Fibroblast of the aortic adventitia (primary cell): Measurements from ENCODE around the gene TFF2. TPM values are rescaled to one million over a fixed set of nuclear protein-coding genes. Genes with fewer than 3 reads are reported as not detected.

ENCODE experiments used
- DNase-seq: peaks from one replicate; pipeline ENCODE4 v3.0.0-alpha.2; 2010; ENCODE audit warnings: low read depth
- H3K4me3 ChIP-seq: 2 replicates; pipeline ENCODE4 v1.5.1; 2011; ENCODE audit warnings: low read depth, mild to moderate bottlenecking, control low read depth, low read length, moderate library complexity
- total RNA-seq: library from RNA; depleted of rRNA; stranded (reverse); fragments of >200 nt; gene quantifications from 2 replicates; pipeline ENCODE4 v1.2.3, GENCODE V29; 2012; ENCODE audit warnings: low replicate concordance
- TF ChIP-seq, protein P1 (sequence below): IDR thresholded peaks from 2 replicates; pipeline ENCODE4 v1.5.1; 2011; ENCODE audit warnings: mild to moderate bottlenecking, low read length, control low read depth, inconsistent platforms; ENCODE audit not compliant: insufficient read depth

TFF2 gene
- total RNA-seq, 1 donor, result not detected

DNA sequence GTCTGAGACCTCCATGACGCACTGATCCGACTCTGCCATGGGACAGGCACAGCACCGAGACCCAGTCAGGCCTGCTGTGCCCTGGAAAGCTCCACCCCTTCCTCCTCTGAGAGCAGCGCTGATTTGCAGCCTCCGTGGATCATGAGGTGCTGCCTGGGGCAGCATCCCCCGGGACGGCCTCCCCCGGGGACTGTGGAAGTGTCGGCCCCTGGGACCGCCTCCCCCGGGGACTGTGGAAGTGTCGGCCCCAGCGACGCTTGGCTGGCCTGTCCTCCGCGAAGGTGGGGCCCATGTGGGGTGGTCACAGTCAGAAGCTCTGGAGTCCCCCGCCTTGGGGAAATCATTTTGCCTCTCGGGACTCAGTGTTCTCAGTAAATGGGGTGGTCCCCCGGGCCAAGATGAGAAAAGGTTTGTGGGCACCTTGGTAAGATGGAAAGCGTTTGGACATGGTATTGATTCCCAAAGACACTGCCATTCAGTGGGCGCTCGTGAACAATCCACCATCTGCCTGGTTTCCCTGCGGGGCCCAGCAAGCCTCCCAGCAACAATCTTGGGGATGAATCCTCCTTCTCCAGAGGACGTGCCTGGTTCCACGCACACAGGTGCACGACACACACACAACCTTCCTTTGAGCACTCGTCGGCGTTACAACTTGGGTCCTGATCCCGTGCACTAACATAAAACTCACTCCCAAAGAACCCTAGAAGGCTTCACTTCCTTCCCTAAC, 3.0 kb downstream of the TFF2 start:
- no peak for DNase-seq

DNA sequence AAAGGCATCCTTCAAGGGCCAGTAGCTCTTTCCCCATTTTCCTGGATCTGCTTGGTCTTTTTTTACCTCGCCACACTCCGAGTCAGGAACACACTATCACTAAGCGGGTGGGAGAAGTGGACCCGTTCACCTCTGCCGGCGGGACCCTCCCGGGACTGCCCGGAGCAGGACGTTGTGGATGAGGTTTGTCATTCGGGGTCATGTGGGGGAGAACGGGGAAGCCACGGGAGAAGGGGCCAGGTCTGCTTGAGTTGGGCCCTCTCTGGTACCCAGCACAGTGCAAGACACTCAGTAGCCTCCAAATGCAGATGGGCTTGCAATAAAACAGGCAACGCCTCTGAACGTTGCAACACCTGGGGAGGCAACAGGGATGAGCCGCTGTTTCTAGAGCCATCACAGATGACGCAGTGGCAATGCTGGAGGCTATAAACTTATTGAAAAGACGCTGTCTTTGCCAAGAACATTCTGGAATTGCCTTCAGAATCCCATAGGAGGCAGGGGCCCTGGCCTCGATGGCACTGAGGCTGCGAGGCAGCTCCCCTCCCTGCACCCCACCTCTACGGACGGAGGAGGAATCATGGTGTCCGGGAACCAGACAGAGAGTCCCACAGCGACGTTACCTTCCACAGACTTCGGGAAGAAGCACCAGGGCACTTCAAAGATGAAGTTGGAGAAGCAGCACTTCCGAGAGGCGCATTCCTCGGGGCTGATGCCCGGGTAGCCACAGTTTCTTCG, 3.8 kb downstream of the TFF2 start:
- TF ChIP-seq, protein P1, sequence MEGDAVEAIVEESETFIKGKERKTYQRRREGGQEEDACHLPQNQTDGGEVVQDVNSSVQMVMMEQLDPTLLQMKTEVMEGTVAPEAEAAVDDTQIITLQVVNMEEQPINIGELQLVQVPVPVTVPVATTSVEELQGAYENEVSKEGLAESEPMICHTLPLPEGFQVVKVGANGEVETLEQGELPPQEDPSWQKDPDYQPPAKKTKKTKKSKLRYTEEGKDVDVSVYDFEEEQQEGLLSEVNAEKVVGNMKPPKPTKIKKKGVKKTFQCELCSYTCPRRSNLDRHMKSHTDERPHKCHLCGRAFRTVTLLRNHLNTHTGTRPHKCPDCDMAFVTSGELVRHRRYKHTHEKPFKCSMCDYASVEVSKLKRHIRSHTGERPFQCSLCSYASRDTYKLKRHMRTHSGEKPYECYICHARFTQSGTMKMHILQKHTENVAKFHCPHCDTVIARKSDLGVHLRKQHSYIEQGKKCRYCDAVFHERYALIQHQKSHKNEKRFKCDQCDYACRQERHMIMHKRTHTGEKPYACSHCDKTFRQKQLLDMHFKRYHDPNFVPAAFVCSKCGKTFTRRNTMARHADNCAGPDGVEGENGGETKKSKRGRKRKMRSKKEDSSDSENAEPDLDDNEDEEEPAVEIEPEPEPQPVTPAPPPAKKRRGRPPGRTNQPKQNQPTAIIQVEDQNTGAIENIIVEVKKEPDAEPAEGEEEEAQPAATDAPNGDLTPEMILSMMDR, result no peak
- no peak overlapping the region for H3K4me3 ChIP-seq
- no peak for DNase-seq

More for the DNA sequence above, 3.0 kb downstream of the TFF2 start:
- no peak overlapping the region for H3K4me3 ChIP-seq
- TF ChIP-seq, protein P1, result no peak

DNA sequence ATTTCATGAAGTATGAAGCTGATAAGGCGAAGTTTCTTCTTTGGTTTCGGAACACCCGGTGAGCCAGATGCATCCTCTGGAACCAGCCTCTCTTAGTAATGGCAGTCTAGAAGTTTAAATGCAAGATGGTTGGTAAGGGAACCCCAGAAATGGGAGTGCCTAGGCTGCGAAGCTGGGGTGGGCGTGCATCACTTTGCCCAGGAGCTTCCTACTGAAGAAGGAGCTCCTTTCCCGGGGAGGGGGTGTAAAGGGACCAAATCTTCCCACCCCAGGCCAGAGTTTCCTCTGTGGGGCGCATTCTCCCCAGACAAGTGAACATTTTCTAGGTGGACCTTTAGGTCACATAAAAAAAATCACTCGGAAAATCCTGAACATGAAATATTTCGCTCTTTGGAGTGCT, 4.4 kb downstream of the TFF2 start:
- H3K4me3 ChIP-seq, result no peak overlapping the region
- no peak for DNase-seq
- TF ChIP-seq, protein P1, result no peak

DNA sequence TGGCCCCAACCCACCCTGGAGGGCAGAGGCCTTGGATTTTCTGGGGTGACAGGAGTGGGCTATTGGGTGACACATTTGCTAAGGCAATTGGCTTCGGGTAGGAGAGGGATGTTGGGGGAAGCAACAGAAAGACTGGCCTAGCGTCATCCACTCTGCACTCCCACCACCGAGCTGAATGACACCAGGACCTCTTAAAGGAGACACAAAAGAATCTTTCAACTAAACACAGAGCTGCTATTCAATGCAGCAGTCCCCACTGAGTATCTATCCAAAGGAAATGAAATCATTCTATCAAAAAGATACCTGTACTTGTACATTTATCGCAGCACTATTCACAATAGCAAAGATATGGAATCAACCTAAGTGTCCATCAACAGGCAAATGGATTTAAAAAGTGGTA, 6.2 kb downstream of the TFF2 start:
- H3K4me3 ChIP-seq, result no peak overlapping the region
- no peak for DNase-seq
- TF ChIP-seq, protein P1, result no peak

DNA sequence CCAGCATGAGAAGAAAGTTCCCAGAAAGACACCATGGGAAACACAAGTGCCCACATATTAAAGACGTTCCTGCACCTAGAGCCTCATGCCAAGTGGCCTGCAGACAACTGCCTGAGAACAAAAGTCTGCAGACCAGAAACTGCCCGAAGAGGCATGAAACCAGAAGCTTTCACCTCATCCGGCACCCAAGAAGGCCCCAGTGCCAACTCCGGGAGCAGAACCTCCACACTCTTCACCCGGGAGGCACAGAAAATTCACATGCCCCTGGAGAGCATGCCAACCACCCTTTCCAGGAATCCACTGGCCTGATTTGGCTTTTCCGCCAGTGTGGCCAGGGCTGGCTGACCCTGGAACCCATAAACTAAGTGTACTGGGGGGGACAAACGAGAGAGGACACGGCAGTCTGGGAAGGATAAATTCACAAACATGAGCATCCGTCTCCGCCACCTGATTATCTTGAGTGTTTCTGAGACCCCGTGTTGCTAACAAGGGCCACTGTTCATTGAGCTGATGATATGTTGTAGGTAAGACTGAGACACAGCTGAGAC, 6.8 kb downstream of the TFF2 start:
- TF ChIP-seq, protein P1, result no peak
- H3K4me3 ChIP-seq, result no peak overlapping the region
- DNase-seq, result no peak

DNA sequence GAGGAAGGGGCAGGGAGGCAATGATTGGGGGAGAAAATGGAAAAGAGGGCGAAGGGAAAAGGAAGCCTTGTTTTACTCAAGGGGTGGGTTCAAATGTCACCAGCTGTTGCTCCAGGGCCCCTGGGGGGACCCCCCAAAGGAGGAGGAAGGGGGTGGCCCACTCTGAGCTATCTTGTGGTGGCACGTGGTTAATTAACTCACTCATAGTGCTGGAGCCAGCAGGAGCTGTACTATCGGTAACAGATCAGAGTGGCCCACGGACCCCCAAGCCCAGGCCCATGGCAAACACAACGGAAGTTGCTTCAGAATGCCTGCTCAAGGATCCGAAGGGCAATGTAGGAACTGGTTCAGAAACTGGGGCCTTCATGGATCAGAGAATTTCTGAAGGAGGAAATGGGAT, 7.2 kb downstream of the TFF2 start:
- no peak for DNase-seq
- no peak overlapping the region for H3K4me3 ChIP-seq
- TF ChIP-seq, protein P1, result no peak
